ENCODE measurements around the gene ADAMTS7.
A peak's percentile ranks its signal among the peaks of the same experiment; 100 is the strongest.
"Not testable (repeated sequence)": the region's sequence is repeated elsewhere in the genome, so short reads cannot be mapped to it uniquely, and the experiment has no call there.

Gene ADAMTS7

GRCh38 chr15:78831229-78832207 lies 20.3 kb upstream of the ADAMTS7 start:
- no peak for DNase-seq (ENCODE audit: low spot score)

DNA sequence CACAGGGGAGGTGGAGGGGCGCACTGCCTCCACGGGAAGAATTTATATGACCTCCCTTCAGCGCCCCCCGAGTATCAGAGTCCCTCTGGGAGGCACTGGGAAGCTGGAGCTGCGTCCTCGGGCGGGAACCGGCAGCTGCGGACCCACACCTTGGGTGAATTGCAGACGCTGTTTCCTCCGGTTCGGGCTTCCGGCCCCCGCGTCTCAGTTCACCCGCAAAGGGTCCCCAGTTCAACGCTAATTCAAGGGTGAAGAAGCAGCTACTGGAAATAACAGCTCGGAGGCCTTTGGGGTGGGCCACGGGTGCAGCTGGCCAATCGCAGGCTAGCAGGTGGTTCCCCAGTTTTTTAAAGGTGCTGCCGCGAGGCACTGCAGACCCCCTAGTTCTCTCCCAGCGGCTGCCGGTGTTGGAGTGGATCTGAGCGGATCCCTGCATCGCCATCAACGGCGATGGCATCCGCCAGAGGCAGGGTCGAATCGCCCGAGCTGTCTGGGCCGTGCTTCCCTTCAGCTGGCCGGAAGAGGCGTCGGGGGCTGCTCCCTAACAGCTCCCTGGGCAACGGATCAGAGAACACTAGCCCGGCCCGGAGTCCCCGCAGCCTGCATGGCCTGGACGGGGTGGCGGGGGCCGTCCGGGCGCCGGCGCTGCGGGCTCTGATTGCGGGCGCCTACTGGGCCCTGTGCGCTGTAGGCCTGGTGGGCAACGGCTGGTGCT lies 19.4 kb upstream of the ADAMTS7 start:
- no peak for DNase-seq (ENCODE audit: low spot score)

DNA sequence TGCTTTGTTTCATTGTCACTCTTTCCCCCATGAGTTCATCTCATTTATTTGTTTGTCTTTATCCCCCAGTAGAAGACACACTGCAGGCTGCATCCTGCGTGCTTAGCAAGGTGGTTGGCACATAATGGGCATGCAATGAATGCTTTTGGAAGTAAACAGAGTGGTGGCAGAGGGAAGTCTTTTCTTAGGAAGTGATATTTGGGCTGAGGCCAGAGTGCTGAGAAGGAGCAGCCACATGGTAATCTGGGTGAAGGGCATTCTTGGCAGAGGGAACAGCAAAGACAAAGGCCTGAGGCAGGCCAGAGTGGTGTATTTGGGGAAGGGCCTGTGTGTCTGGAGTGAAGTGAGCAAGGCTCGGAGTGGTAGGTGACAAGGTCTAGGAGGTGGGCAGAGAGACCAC lies 17.7 kb upstream of the ADAMTS7 start:
- DNase-seq (ENCODE audit: low spot score): no peak

- no peak for DNase-seq (ENCODE audit: low spot score)
Observed at GRCh38 chr15:78822514-78822913, 11.2 kb upstream of the ADAMTS7 start.

DNA sequence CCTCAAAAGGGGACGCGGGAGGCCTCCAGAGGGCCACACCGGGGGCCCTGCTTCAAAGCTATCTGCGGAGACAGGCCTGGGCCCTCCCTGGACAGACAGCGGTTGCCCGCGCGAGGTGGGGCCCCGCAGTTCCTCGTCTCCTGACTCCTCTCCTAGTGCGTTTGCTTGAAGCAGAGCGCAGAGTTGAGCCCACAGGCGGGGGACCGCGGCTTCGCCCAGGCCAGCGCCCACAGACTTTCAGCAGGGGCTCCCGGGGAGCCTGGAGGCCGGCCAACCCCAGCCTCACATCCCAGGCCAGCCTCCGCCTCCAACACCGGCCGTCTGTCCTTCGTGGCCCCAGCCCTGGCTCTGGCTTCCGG lies 540 bp upstream of the ADAMTS7 start:
- DNase-seq (ENCODE audit: low spot score): no peak

- DNase-seq (ENCODE audit: low spot score): peak; percentile 77
Observed at GRCh38 chr15:78810362-78811123, 721 bp downstream of the ADAMTS7 start.

DNA sequence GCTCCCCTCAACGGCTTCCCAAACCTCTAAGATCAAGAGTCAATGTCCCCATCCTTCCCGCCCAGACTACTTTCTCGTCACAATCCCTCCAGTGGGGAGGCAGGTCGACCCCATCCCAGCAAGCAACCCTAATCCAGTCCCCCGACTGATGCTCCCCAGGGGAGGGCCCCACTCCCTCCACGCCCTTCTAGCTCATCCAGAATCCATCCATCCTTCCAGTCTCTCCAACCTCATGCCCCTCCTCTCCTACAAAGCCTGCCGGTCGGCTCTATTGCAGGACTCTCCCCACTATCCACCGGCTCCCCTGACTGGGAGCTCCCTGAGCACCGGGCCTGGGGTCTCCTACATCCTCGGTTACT lies 1.3 kb downstream of the ADAMTS7 start:
- DNase-seq (ENCODE audit: low spot score): peak; percentile 27

GRCh38 chr15:78808550-78808949 lies 2.7 kb downstream of the ADAMTS7 start:
- DNase-seq (ENCODE audit: low spot score): no peak

GRCh38 chr15:78807359-78807758 lies 3.9 kb downstream of the ADAMTS7 start:
- no peak for DNase-seq (ENCODE audit: low spot score)

GRCh38 chr15:78804391-78804792 lies 6.9 kb downstream of the ADAMTS7 start:
- DNase-seq (ENCODE audit: low spot score): no peak

GRCh38 chr15:78800806-78801205 lies 10.5 kb downstream of the ADAMTS7 start:
- no peak for DNase-seq (ENCODE audit: low spot score)

GRCh38 chr15:78800189-78800588 lies 11.1 kb downstream of the ADAMTS7 start:
- DNase-seq (ENCODE audit: low spot score): no peak

DNA sequence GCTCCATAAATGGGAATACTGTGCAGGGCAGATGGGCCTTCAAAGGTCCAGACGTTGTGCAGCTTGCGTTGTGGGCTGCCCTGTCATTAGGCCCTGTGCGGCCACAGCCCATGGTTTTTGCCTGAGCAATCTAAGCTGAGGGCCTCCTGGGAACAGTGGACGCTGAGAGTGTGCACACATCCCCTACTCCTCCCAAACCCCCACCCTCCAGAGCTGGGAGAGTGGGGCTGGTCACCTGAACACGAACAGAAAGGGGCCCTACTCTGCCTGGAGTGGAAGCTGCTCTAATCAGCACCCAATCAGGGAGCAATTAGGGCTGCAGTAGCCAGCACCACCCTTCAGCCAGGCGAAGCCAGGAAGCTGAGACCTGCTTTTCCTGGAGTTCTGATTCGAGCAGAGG lies 12.2 kb downstream of the ADAMTS7 start:
- DNase-seq (ENCODE audit: low spot score): not testable (repeated sequence)

GRCh38 chr15:78798355-78798754 lies 12.9 kb downstream of the ADAMTS7 start:
- DNase-seq (ENCODE audit: low spot score): peak; percentile 74

- DNase-seq (ENCODE audit: low spot score): no peak
Observed at GRCh38 chr15:78797951-78798350, 13.3 kb downstream of the ADAMTS7 start.

DNA sequence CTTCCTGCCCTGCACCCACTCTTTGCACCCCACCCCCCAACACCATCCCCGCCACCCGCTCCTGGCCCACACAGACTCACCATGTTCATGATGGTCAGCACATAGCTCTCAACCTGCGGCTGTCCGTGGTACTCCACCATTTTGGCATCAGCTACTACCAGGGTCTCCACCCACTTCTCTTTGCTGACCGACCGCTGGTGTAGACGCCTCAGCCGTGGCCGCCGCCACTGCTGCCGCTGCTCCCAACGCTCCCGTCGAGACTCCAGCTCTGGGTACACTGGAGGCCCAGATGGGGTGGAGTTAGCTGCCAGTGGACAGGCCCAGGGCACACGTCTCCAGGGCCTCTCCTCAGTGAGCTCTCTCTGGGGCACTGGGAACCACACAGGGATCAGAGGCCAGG lies 14.8 kb downstream of the ADAMTS7 start:
- no peak for DNase-seq (ENCODE audit: low spot score)

DNA sequence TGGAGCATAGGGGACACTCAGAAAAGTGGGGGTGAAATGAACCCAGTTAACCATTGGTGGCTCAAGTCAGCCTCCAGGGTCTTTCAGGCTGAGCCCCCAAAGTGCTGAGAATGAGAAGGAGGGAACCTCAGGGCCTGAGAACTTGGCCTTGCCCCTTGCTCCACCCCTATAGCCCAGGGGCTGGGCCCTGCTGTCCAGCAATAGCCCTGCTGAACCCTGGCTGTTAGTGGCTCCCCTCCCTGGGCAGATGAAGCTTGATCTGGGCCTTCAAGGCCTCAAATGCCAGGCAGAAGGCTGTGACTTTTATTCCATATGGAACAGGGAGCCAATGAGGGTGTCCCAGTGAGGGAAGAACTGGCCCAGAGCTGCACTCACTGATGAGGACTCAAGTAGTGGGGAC lies 16.2 kb downstream of the ADAMTS7 start:
- no peak for DNase-seq (ENCODE audit: low spot score)

- not testable (repeated sequence) for DNase-seq (ENCODE audit: low spot score)
Observed at GRCh38 chr15:78794446-78794845, 16.8 kb downstream of the ADAMTS7 start.

DNA sequence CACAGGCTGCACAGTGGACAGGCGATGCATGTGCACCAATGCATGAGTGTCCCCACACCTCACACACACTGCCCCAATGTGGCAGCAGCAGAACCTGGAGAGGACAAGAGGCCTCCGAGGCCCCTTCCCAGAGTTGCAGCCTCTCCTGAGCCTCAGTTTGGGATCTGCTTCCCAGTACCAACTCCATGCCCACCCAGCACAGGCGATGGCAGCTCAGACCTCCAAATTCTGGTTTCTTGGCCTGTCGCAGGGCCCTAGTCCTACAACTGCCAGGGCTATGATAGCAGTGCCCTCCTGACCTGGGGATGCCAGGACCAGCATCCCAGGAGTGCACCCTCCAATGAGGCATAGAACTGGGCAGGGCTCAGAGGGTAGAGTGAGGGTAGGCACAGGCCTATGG lies 19.9 kb downstream of the ADAMTS7 start:
- DNase-seq (ENCODE audit: low spot score): no peak

DNA sequence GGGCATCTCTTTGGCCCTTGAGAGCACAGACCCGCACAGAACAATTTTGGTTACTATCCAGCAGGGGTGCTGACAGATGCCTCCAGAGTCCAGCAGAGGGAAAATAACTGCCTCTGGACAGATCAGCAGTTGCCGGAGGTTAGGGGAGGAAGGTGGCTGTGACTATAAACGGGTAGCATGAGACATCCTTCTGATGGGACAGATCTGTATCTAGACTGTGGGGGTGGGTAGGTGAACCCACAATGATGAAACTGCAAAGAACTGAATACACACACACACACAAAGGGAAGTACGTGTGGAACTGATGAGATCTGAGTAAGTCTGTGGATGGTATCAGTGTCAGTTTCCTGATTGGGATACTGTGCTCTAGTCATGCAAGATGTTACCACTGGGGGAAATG lies 21.2 kb downstream of the ADAMTS7 start:
- no peak for DNase-seq (ENCODE audit: low spot score)

DNA sequence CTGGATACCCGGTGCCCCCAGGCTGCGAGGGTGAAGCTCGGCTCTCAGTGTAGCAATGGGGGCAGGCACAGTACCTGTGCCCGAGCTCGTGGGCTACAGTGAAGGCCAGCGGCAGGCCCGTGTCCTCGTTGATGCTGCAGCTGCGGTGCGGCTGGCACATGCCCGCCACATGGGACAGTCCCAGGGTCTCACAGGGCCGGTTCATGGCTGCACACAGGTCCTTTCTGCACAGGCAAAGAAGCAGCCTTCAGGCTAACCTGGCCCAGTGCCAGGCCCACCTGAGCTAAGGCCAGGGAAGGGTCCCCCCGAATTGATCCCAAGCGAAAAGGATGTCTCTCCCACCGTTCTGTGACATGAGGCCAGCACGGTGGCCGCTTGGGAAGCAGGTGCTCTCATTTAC lies 21.6 kb downstream of the ADAMTS7 start:
- no peak for DNase-seq (ENCODE audit: low spot score)

DNA sequence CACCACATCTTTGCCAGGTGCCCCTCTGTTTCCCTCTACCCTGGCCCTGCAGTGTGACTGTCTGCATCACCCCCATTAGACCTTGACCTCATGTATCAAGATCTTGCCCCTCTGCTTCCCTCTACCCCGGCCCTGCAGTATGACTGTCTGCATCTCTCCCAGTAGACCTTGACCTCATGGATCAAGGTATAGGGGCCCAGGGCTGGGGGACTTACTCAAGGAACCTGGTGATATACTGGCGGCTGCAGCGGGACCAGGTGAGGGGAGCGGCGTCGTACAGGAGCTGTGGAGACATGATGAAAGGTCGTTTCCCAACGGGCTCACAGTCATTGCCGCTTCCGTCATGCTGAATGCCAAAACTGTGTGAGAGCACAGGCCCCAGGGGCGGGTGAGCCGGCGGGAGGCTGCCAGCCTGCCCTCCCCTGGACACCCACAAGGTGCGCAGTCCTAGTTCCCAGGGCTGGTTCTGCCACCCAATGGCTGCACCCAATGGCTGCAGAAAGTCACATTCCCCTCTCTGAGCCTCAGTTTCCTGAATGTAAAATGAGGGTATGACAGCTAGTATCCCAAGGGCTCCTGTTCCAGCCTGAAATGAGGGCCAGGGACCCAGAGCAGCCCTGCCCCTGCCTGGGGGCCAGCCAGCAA lies 23.1 kb downstream of the ADAMTS7 start:
- no peak for DNase-seq (ENCODE audit: low spot score)

All from GM03348 (cell line).